ENCODE results near the gene ZNF474. TPM values are rescaled to one million over a fixed set of nuclear protein-coding genes. Genes with fewer than 3 reads are reported as not detected.
A peak's percentile ranks its signal among the peaks of the same experiment; 100 is the strongest.

Gene ZNF474
- total and polyA plus RNA-seq, 9 donors, result 0.12 to 5.7 (median 0.31) TPM; not detected in 1

DNA sequence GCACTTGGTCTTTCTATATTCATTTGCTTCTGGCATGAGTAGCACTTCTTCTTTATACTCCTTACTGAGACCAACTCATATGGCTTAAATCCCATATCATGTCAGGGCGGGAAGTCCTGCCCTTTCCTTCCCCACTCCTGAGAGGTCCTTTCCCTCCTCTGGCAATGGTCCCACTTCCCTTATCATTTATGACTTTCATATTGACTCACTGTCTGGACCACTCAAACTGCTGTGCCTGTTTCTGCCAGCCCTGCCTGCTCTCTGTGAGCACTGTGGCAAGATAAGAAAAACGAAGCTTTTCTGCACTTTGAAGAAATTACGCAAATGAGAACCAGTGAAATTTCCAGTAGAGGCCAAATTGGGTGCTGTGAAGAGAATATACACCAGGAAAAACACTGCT is 58.1 kb downstream of the ZNF474 start:
- peaks cover 5% of the 10 kb centered on the region for H3K4me1 ChIP-seq (ENCODE audit: insufficient read depth)
- H3K4me3 ChIP-seq, result no peak overlapping the region
- H3K9me3 ChIP-seq, result no peaks in the 10 kb centered on the region
- no peak overlapping the region for H3K27ac ChIP-seq
- WGBS, 3 donors, result 61 to 69% (median 63%) methylated on average over 3 of the region's 3 CpGs
- no peaks in the 10 kb centered on the region for H3K27me3 ChIP-seq
- TF ChIP-seq EP300 (IDR thresholded peaks at IDR 0.05), result no peak
- TF ChIP-seq, protein P1, sequence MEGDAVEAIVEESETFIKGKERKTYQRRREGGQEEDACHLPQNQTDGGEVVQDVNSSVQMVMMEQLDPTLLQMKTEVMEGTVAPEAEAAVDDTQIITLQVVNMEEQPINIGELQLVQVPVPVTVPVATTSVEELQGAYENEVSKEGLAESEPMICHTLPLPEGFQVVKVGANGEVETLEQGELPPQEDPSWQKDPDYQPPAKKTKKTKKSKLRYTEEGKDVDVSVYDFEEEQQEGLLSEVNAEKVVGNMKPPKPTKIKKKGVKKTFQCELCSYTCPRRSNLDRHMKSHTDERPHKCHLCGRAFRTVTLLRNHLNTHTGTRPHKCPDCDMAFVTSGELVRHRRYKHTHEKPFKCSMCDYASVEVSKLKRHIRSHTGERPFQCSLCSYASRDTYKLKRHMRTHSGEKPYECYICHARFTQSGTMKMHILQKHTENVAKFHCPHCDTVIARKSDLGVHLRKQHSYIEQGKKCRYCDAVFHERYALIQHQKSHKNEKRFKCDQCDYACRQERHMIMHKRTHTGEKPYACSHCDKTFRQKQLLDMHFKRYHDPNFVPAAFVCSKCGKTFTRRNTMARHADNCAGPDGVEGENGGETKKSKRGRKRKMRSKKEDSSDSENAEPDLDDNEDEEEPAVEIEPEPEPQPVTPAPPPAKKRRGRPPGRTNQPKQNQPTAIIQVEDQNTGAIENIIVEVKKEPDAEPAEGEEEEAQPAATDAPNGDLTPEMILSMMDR (IDR thresholded peaks at IDR 0.05), result no peak
- no peak for TF ChIP-seq POLR2A (IDR thresholded peaks at IDR 0.05)
- H3K36me3 ChIP-seq, result no peaks in the 10 kb centered on the region
- intact Hi-C loops (cut with DNase I), result loop anchor here in 1 of 4 donors (10.0 kb wide), 1 partner anchor 1157 kb away; no protein-coding TSS in a partner anchor
- no peak for DNase-seq

DNA sequence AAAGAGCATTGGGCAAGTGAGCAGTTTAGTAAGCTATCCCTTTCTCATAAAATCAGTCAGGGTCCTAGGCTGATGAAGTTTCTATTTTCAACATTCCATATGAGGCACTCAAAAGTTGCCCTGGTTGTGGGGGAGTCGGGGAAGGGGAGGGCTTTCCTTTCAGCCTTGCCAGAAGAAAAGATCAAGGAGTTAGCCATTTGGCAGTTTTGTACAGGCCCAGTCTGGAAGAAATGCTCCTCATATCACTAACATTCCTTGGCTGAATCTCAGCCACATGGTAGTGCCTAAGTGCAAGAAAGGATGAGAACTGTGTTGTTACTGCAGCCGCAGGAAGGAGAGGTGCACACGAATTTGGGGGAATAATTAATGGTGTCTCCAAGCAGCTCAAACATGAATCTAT is 60.8 kb downstream of the ZNF474 start:
- H3K36me3 ChIP-seq, result no peaks in the 10 kb centered on the region
- no peaks in the 10 kb centered on the region for H3K9me3 ChIP-seq
- H3K27ac ChIP-seq, result no peak overlapping the region
- intact Hi-C loops (cut with DNase I), result loop anchor here (5.0 to 10.0 kb wide), 4 partner anchors 225 to 1175 kb away; no protein-coding TSS in a partner anchor
- DNase-seq, result no peak
- peaks cover 2% of the 10 kb centered on the region for H3K4me1 ChIP-seq (ENCODE audit: insufficient read depth)
- 11 to 18% (median 17%) methylated on average over 3 of the region's 3 CpGs for WGBS, 3 donors
- TF ChIP-seq POLR2A (IDR thresholded peaks at IDR 0.05), result no peak
- TF ChIP-seq, protein P1 (IDR thresholded peaks at IDR 0.05), result no peak
- TF ChIP-seq EP300 (IDR thresholded peaks at IDR 0.05), result no peak
- no peak overlapping the region for H3K4me3 ChIP-seq
- no peaks in the 10 kb centered on the region for H3K27me3 ChIP-seq

DNA sequence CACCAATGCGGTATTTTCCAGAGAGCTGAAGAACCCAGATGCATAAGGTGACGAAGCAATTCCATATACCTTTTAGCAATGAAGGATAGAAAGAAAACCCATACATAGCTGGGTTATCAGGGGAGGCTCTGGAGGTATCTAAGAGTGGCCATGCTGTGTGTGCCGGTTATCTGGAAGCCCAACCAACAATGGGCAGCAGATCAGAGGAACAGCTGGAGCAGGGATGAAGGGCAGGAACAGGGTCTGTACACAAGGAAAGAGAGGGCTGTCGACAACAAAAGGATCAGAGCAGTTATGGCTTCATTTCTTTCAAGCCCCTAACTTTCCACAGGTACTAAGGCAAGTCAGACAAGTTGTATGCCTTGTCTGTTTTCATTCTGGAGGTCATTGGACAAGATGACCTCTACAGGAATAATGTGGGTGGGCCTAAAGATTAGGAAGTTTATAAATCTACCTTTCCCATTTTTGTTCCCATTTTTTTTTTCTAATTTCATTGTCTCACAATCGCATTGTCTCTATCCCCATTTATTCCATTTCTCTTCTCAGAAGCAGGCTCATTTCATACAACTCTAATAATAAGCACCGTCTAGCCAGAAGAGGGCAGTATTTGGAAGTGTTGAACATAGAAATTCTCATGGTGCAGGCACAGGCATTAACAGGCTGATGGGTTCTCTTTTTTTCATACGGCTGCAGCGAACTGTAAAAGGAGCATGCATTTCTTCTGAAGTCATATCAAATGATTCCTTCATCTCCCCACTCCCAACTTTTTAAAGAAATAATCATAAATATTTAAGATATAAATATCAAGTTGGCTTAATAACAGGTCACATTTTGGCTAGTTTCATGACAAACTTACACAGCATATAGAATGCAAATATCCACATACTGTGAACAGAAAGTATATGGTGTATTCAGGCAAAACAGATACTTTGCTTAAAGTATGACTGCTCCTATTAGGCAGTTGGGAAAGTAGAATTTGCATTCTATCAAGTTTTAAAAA is 63.5 kb downstream of the ZNF474 start:
- Histone ChIP-seq H3K27ac (no peak overlapping the region), H3K27me3 (no peaks in the 10 kb centered on the region), H3K36me3 (no peaks in the 10 kb centered on the region), H3K4me1 (ENCODE audit: insufficient read depth) (peaks cover 2% of the 10 kb centered on the region), H3K9me3 (no peaks in the 10 kb centered on the region), H3K4me3 (no peak overlapping the region)
- WGBS, 3 donors, result 36 to 44% (median 36%) methylated on average over 8 of the region's 8 CpGs
- DNase-seq, result peak in 3 of 5 donors; percentile 22 to 52 (median 33)
- TF ChIP-seq, protein P1 (IDR thresholded peaks at IDR 0.05), result peak; percentile 40 to 75 (median 68)
- TF ChIP-seq EP300 (IDR thresholded peaks at IDR 0.05) (no peak), POLR2A (IDR thresholded peaks at IDR 0.05) (no peak)
- intact Hi-C loops (cut with DNase I), result loop anchor here (5.0 to 10.0 kb wide), 4 partner anchors 222 to 1172 kb away; no protein-coding TSS in a partner anchor

GRCh38 chr5:122195802-122196394 is 66.6 kb downstream of the ZNF474 start:
- Histone ChIP-seq H3K27me3 (no peaks in the 10 kb centered on the region), H3K4me1 (ENCODE audit: insufficient read depth) (no peaks in the 10 kb centered on the region), H3K4me3 (no peak overlapping the region), H3K9me3 (no peaks in the 10 kb centered on the region), H3K36me3 (no peaks in the 10 kb centered on the region), H3K27ac (no peak overlapping the region)
- intact Hi-C loops (cut with DNase I), result loop anchor here (5.0 to 10.0 kb wide), 6 partner anchors 116 to 1169 kb away; partner anchors contain the start of gene SNCAIP (in 1 of the 4)
- TF ChIP-seq POLR2A (IDR thresholded peaks at IDR 0.05) (no peak), EP300 (IDR thresholded peaks at IDR 0.05) (no peak)
- TF ChIP-seq, protein P1 (IDR thresholded peaks at IDR 0.05), result peak; percentile 52 to 80 (median 73)
- 22 to 27% (median 25%) methylated on average over 3 of the region's 3 CpGs for WGBS, 3 donors
- DNase-seq, result peak in 1 of 5 donors; percentile 65

Data from ovary (tissue), 9 donors.